ENCODE results near the gene POMGNT2.

Gene POMGNT2

DNA sequence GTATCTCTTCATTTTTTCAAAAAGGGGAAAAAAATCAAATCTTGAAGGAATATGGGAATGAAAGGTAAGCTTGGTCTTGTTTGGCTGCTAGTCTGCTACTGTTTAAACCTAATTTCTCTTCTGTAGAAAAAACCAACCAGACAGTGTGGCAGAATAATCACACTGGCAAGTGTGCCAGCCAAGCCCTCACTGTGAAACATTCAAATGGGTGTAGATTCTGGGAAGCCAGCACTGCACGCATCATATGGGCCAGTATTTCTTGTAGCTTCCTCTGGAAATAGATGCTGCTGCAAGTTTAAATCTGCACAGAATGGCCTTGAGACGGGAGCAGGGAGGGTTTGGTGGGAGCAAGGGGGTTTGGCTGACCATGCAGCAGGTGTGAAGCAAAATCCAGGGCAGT, 62.1 kb downstream of the POMGNT2 start:
- DNase-seq (ENCODE audit: low read depth): no peak

GRCh38 chr3:43043071-43043766, 62.7 kb downstream of the POMGNT2 start:
- no peak for DNase-seq (ENCODE audit: low read depth)

DNA sequence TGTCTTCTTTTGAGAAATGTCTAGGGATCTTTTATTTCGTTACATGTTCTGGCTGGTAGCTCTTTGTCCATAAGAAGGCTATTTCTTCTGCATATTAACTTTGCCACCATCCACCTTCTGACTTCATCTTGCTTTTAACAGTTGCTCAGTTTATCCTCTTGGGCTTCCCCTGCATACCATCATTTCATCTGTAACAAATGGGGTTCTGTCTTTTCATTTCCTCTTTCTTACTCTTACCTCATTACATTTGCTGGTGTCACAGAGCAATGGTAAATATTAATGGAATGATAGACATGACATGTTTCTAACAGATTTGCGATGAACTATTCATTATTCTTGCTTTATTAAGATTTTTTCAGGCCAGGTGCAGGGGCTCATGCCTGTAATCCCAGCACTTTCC, 64.4 kb downstream of the POMGNT2 start:
- no peak for DNase-seq (ENCODE audit: low read depth)

DNA sequence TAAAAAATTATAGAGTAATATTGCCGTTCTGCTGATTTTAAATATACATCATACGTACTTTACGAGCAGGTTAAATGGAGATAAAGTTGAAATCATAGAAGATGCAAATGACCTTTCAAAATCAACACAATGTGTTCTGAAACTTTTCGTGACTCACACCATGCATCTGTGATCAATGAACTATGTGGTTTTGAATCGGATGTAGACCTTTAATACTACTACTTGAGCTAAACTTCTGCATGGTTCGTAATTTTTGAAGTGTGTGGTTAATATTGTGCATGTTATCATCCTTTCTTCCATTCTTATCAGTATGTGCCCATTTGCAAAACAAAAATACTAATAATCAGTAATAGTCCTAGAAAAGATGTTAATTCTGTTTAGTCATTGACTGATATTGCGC, 67.9 kb downstream of the POMGNT2 start:
- no peak for DNase-seq (ENCODE audit: low read depth)

- DNase-seq (ENCODE audit: low read depth): no peak
Observed at GRCh38 chr3:43036621-43037423, 69.1 kb downstream of the POMGNT2 start.

DNA sequence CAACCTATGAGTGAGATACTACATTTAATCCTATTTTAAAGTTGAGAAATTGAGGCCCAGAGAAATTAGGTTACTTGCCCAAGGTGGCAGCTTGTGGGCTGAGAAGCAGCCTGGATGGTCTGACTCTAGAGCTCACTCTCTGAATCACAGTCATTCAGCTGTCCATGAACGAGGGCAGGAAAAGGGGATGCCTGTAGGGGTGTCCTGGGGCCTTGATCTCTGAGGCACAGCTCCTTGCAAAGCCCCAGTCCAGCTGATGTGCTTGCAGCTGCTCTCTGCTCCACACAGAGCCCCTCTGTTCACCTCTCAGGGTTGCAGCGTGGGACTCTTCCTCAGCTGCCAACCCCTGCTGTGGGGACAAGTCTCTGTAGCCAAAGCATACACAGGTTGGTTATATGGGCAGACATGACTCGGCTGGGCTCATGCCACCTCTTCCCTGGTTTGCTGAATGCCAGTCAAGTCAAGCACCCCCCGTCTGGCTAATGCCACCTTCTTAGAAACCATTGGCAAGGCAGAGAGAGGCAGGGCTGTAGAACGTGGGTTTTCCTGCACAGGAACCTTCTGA, 70.0 kb downstream of the POMGNT2 start:
- DNase-seq (ENCODE audit: low read depth): no peak

DNA sequence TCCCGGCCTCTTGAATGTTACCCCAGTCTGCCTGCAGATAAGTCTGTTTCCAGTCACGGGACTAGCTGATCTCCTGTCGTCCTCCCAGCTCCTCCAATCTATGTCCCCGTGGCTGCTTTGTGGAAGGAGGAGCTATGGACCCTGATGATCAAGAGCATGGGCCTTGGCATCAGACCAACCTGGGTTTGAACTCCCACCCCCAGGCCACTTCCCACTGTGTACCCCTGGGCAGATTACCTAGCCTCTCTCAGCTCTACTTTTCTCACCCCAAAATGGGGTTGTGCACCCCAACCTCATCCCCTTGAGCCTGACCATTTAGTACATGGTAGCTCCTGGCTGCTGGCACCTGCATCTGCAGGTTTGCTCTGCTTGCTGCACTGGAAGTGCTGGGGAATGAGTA, 71.0 kb downstream of the POMGNT2 start:
- DNase-seq (ENCODE audit: low read depth): no peak

- DNase-seq (ENCODE audit: low read depth): no peak
Observed at GRCh38 chr3:43034200-43034599, 71.7 kb downstream of the POMGNT2 start.

GRCh38 chr3:43032646-43033628, 72.9 kb downstream of the POMGNT2 start:
- no peak for DNase-seq (ENCODE audit: low read depth)

GRCh38 chr3:43031889-43032545, 73.9 kb downstream of the POMGNT2 start:
- DNase-seq (ENCODE audit: low read depth): no peak

- DNase-seq (ENCODE audit: low read depth): no peak
Observed at GRCh38 chr3:43031485-43031884, 74.4 kb downstream of the POMGNT2 start.

- DNase-seq (ENCODE audit: low read depth): no peak
Observed at GRCh38 chr3:43030162-43030935, 75.5 kb downstream of the POMGNT2 start.

All from fibroblast of the conjunctiva (primary cell).